ENCODE measurements around the gene HSPB8.

GRCh38 chr12:119204671-119205285 is 26.0 kb downstream of the HSPB8 start:
- TF ChIP-seq TAF1 (IDR thresholded peaks at IDR 0.05; ENCODE audit: low read depth) (no peak), POLR2AphosphoS5 (IDR thresholded peaks at IDR 0.05) (no peak), CTCF (IDR thresholded peaks at IDR 0.05; ENCODE audit: poor library complexity, severe bottlenecking) (no peak), EP300 (conservative IDR thresholded peaks at IDR 0.05; ENCODE audit: poor library complexity, severe bottlenecking) (no peak)
